H1 (cell line): ENCODE data around the gene UMODL1. TPM values are rescaled to one million over a fixed set of nuclear protein-coding genes. Genes with fewer than 3 reads are reported as not detected.

Source experiments
- CTCF ChIA-PET: fragments of 300-600 bp; sonication (Branson Sonifier 250); formaldehyde crosslinking; loops from one replicate; lab custom pipeline; 2021; ENCODE audit not compliant: partially characterized antibody; lab: Charles Lee
- POLR2A ChIA-PET: fragments of 300-600 bp; sonication (Branson Sonifier 250); formaldehyde crosslinking; loops from one replicate; lab custom pipeline; 2021; ENCODE audit warnings: inconsistent platforms; ENCODE audit not compliant: partially characterized antibody; lab: Charles Lee
- DNase-seq, 2 experiments: peaks; one replicate each; pipeline versions ENCODE4 v3.0.0 to v3.0.0-alpha.2; 2010 to 2022; ENCODE audit warnings: low spot score in 2 of 2, low read depth in 1 of 2, mixed read lengths in 1 of 2
- FAIRE-seq: peaks from 2 replicates; lab custom pipeline; 2011; peaks lifted over from hg19 to GRCh38; lab: Jason Lieb, UNC
- H2AFZ ChIP-seq: 2 replicates; pipeline ENCODE4 v1.8.1; 2012; ENCODE audit warnings: low read length, inconsistent platforms
- H2AK5ac ChIP-seq: 2 replicates; pipeline ENCODE4 v1.6.1; 2013; ENCODE audit warnings: low read depth, low read length
- H2BK120ac ChIP-seq: replicated peaks from 2 replicates; pipeline ENCODE3; 2013; ENCODE audit warnings: low read depth, low read length, inconsistent platforms
- H2BK12ac ChIP-seq: 2 replicates; pipeline ENCODE4 v1.6.1; 2013; ENCODE audit warnings: low read depth, low read length
- H2BK15ac ChIP-seq: 2 replicates; pipeline ENCODE4 v1.6.1; 2013; ENCODE audit warnings: low read length
- H2BK20ac ChIP-seq: 2 replicates; pipeline ENCODE4 v1.6.1; 2013; ENCODE audit warnings: low read length
- H2BK5ac ChIP-seq: 2 replicates; pipeline ENCODE4 v1.6.1; 2013; ENCODE audit warnings: low read depth, low read length
- H3K14ac ChIP-seq: 2 replicates; pipeline ENCODE4 v1.6.1; 2013; ENCODE audit warnings: inconsistent platforms; ENCODE audit not compliant: insufficient read length
- H3K18ac ChIP-seq: 2 replicates; pipeline ENCODE4 v1.6.1; 2013; ENCODE audit warnings: low read length; ENCODE audit errors: extremely low read depth
- H3K23ac ChIP-seq: 2 replicates; pipeline ENCODE4 v1.6.1; 2013; ENCODE audit warnings: inconsistent platforms; ENCODE audit not compliant: insufficient read length
- H3K23me2 ChIP-seq: 2 replicates; pipeline ENCODE4 v1.6.1; 2013; ENCODE audit warnings: low read depth, low read length
- H3K27ac ChIP-seq: 2 replicates; pipeline ENCODE4 v1.6.1; 2011; ENCODE audit warnings: low read depth, low read length, inconsistent platforms
- H3K27me3 ChIP-seq, 4 experiments: replicated peaks in 1 of 4; 1 replicate in 1 of 4; 2 replicates in 3 of 4; pipeline versions ENCODE4 v1.6.1 to v1.8.1; 2011 to 2013; ENCODE audit warnings: low read length in 3 of 4, mild to moderate bottlenecking in 3 of 4, inconsistent platforms in 2 of 4, mixed read lengths in 2 of 4, moderate library complexity in 1 of 4; ENCODE audit not compliant: control insufficient read depth in 3 of 4, insufficient read depth in 3 of 4; ENCODE audit errors: extremely low read depth in 1 of 4
- H3K36me3 ChIP-seq, 4 experiments: 2 replicates each; pipeline versions ENCODE4 v1.6.1 to v1.8.1; 2011 to 2013; ENCODE audit warnings: mild to moderate bottlenecking in 4 of 4, low read length in 3 of 4, moderate library complexity in 2 of 4, control low read depth in 1 of 4, inconsistent platforms in 1 of 4; ENCODE audit not compliant: insufficient read depth in 4 of 4, control insufficient read depth in 2 of 4
- H3K4ac ChIP-seq: replicated peaks from 2 replicates; pipeline ENCODE3; 2013; ENCODE audit warnings: low read length, low read depth, mixed read lengths, inconsistent platforms; ENCODE audit not compliant: insufficient read length
- H3K4me1 ChIP-seq, 4 experiments: replicated peaks in 1 of 4; 1 replicate in 1 of 4; 2 replicates in 3 of 4; pipeline versions ENCODE4 v1.6.1 to v1.8.1; 2011 to 2013; ENCODE audit warnings: low read length in 3 of 4, inconsistent platforms in 2 of 4, mixed read lengths in 1 of 4; ENCODE audit not compliant: insufficient read depth in 4 of 4, control insufficient read depth in 3 of 4
- H3K4me2 ChIP-seq, 2 experiments: 2 replicates each; pipeline versions ENCODE4 v1.6.1 to v1.8.1; 2011 to 2013; ENCODE audit warnings: low read depth in 2 of 2, low read length in 2 of 2, control low read depth in 1 of 2, inconsistent platforms in 1 of 2, mild to moderate bottlenecking in 1 of 2; ENCODE audit not compliant: insufficient read depth in 1 of 2
- H3K4me3 ChIP-seq, 4 experiments: fragments of 200-600, 300-600 bp in 1 of 4; sonication (generic), shearing (Covaris generic), sonication (Bioruptor Twin) in 1 of 4; 2 replicates each; pipeline versions ENCODE4 v1.5.1 to v1.8.1; 2011 to 2016; ENCODE audit warnings: low read length in 4 of 4, low read depth in 3 of 4, control low read depth in 2 of 4, inconsistent platforms in 2 of 4, mild to moderate bottlenecking in 2 of 4, mixed read lengths in 1 of 4, moderate library complexity in 1 of 4; ENCODE audit not compliant: insufficient read depth in 2 of 4; ENCODE audit errors: extremely low read depth in 1 of 4
- H3K56ac ChIP-seq: replicated peaks from 2 replicates; pipeline ENCODE3; 2013; ENCODE audit warnings: low read depth, mild to moderate bottlenecking, mixed read lengths, low read length, inconsistent platforms; ENCODE audit not compliant: insufficient read length
- H3K79me1 ChIP-seq: 2 replicates; pipeline ENCODE4 v1.6.1; 2013; ENCODE audit warnings: low read depth, low read length, control low read depth
- H3K79me2 ChIP-seq, 2 experiments: 2 replicates each; pipeline versions ENCODE4 v1.6.1 to v1.8.1; 2012 to 2013; ENCODE audit warnings: low read length in 2 of 2, mild to moderate bottlenecking in 2 of 2, inconsistent platforms in 1 of 2; ENCODE audit not compliant: insufficient read depth in 2 of 2, control insufficient read depth in 1 of 2
- H3K9ac ChIP-seq, 4 experiments: replicated peaks in 1 of 4; 1 replicate in 1 of 4; 2 replicates in 3 of 4; pipeline versions ENCODE4 v1.6.1 to v1.8.1; 2011 to 2013; ENCODE audit warnings: low read depth in 3 of 4, low read length in 3 of 4, control low read depth in 2 of 4, mild to moderate bottlenecking in 2 of 4, moderate library complexity in 2 of 4, inconsistent platforms in 1 of 4; ENCODE audit errors: extremely low read depth in 1 of 4
- H3K9me3 ChIP-seq, 2 experiments: 2 replicates each; pipeline versions ENCODE4 v1.6.1 to v1.8.1; 2012 to 2013; ENCODE audit warnings: mild to moderate bottlenecking in 2 of 2, moderate library complexity in 2 of 2, control low read depth in 1 of 2, inconsistent platforms in 1 of 2, low read depth in 1 of 2, low read length in 1 of 2, mixed read lengths in 1 of 2; ENCODE audit not compliant: insufficient read depth in 2 of 2
- H4K20me1 ChIP-seq, 2 experiments: replicated peaks in 1 of 2; 2 replicates each; pipeline versions ENCODE3 to v1.8.1; 2011 to 2013; ENCODE audit warnings: inconsistent platforms in 2 of 2, low read length in 2 of 2, mild to moderate bottlenecking in 1 of 2; ENCODE audit not compliant: insufficient read depth in 2 of 2, control insufficient read depth in 1 of 2
- H4K5ac ChIP-seq: 2 replicates; pipeline ENCODE4 v1.6.1; 2013; ENCODE audit warnings: low read length, low read depth, mixed read lengths, inconsistent platforms; ENCODE audit not compliant: insufficient read length
- H4K8ac ChIP-seq: 2 replicates; pipeline ENCODE4 v1.8.0; 2013; ENCODE audit warnings: mild to moderate bottlenecking, moderate library complexity, low read length, inconsistent platforms; ENCODE audit not compliant: insufficient read depth; ENCODE audit errors: extremely low read depth
- H4K91ac ChIP-seq: replicated peaks from 2 replicates; pipeline ENCODE3; 2013; ENCODE audit warnings: low read length, mixed read lengths, inconsistent platforms; ENCODE audit not compliant: insufficient read length
- BCL11A ChIP-seq, 2 experiments: IDR thresholded peaks; one replicate each; pipeline ENCODE4 v1.6.1; 2011; ENCODE audit warnings: low read depth in 2 of 2, low read length in 2 of 2, mild to moderate bottlenecking in 2 of 2
- EGR1 ChIP-seq: IDR thresholded peaks from 2 replicates; pipeline ENCODE4 v1.6.1; 2011; ENCODE audit warnings: low read depth, low read length, borderline replicate concordance
- EP300 ChIP-seq, 2 experiments: IDR thresholded peaks; 1 replicate in 1 of 2; 2 replicates in 1 of 2; pipeline ENCODE4 v1.6.1; 2011 to 2012; ENCODE audit warnings: low read depth in 2 of 2, low read length in 2 of 2, mild to moderate bottlenecking in 2 of 2, borderline replicate concordance in 1 of 2, inconsistent platforms in 1 of 2, moderate library complexity in 1 of 2
- FOSL1 ChIP-seq: IDR thresholded peaks from 2 replicates; pipeline ENCODE4 v1.6.1; 2011; ENCODE audit warnings: mild to moderate bottlenecking, low read depth, low read length, moderate library complexity; ENCODE audit not compliant: insufficient read depth
- GTF2F1 ChIP-seq: IDR thresholded peaks from 2 replicates; pipeline ENCODE4 v1.6.1; 2012; ENCODE audit warnings: low read depth, low read length, improper control_type of control experiment, borderline replicate concordance
- KDM4A ChIP-seq: IDR thresholded peaks from one replicate; pipeline ENCODE4 v1.7.1; 2012; ENCODE audit warnings: low read depth, mild to moderate bottlenecking, moderate library complexity, low read length, inconsistent platforms; ENCODE audit not compliant: severe bottlenecking
- MAFK ChIP-seq: IDR thresholded peaks from 2 replicates; pipeline ENCODE4 v1.6.1; 2012; ENCODE audit warnings: low read depth, mild to moderate bottlenecking, improper control_type of control experiment, low read length
- POU5F1 ChIP-seq: IDR thresholded peaks from 2 replicates; pipeline ENCODE4 v1.6.1; 2011; ENCODE audit warnings: low read depth, mild to moderate bottlenecking, low read length, moderate library complexity
- RNF2 ChIP-seq: fragments of 200-900, 300-1000 bp; sonication (generic); IDR thresholded peaks from 2 replicates; pipeline ENCODE4 v1.7.1; 2016; ENCODE audit warnings: borderline replicate concordance, low read depth, mild to moderate bottlenecking, antibody characterized with exemption, low read length; ENCODE audit not compliant: poor library complexity, severe bottlenecking; ENCODE audit errors: missing control alignments
- SRF ChIP-seq: IDR thresholded peaks from 2 replicates; pipeline ENCODE4 v1.6.1; 2011; ENCODE audit warnings: mild to moderate bottlenecking, low read depth, low read length, moderate library complexity
- TBP ChIP-seq: IDR thresholded peaks from 2 replicates; pipeline ENCODE4 v1.6.1; 2011; ENCODE audit warnings: low read depth, low read length, improper control_type of control experiment
- WGBS, 2 experiments: shearing (Covaris generic) in 1 of 2; methylation state at CpG; one replicate each; pipeline versions ENCODE4 v1.1.6 to v1.1.7; 2013 to 2015; ENCODE audit warnings: low lambda C conversion rate in 2 of 2, mixed read lengths in 2 of 2, inconsistent platforms in 1 of 2, low coverage in 1 of 2, missing lambda C conversion rate in 1 of 2; ENCODE audit not compliant: insufficient replicate concordance in 2 of 2, insufficient coverage in 1 of 2, insufficient read length in 1 of 2; ENCODE audit errors: extremely low coverage in 1 of 2, missing lambda C conversion rate in 1 of 2; 5-methylcytosine and 5-hydroxymethylcytosine counted together
- polyA plus RNA-seq, 7 experiments: library from polyadenylated mRNA; depleted of rRNA in 3 of 7; stranded (reverse) in 5 of 7; unstranded in 2 of 7; fragments of >200 nt in 5 of 7; fragments of 200-250 nt in 2 of 7; gene quantifications; 1 replicate in 5 of 7; 2 replicates in 1 of 7; 4 replicates in 1 of 7; pipeline versions ENCODE4 v1.2.1 to v1.2.3, GENCODE V29; 2011 to 2013; ENCODE audit warnings: missing spikeins in 2 of 7, mixed read lengths in 2 of 7
- total RNA-seq: library from RNA; stranded (reverse); fragmentation: NEBNext Ultra II Directional; extraction: Animal tissue kit (Norgen Biotek cat#: 25700); gene quantifications from 2 replicates; pipeline ENCODE4 v1.2.1, GENCODE V29; 2021

UMODL1 gene
- total and polyA plus RNA-seq, 2 of the 8 experiments (the other 6 are each of a cell fraction or from before 2014, with no cell fraction given): not detected

DNA sequence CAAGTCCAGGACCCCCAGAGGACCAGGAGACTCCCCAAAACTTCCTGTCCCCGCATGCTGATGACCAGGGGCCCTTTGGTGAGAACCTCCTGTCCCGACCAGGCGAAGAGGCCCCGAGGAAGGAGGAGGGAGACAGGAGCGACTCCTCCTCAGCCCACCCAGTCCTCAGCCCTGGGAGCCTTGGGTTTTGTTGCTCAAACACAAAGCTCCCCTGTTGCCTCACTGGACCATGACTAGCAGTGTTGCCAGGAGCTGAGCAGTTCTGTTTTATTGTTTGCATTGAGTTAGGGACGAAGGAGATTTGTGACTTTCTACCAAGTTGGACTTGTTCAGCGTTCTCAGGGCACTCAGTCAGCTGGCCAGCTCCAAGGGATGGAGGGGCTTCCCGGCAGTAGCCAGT is 10.0 kb downstream of the UMODL1 start:
- H3K4me1 ChIP-seq: no peaks in the 10 kb centered on the region
- CTCF ChIA-PET: interaction anchor here (0.7 to 2.7 kb wide), 5 partner anchors 7 to 330 kb away, joined by 3 to 13 read pairs (median 7); no protein-coding TSS in a partner anchor
- no peak overlapping the region for H3K27ac ChIP-seq
- no peak overlapping the region for H2BK120ac ChIP-seq
- H2AK5ac ChIP-seq: no peak overlapping the region
- H2BK12ac ChIP-seq: no peak overlapping the region
- H3K79me1 ChIP-seq: no peaks in the 10 kb centered on the region
- FAIRE-seq: no peak
- H4K20me1 ChIP-seq: no peaks in the 10 kb centered on the region
- no peaks in the 10 kb centered on the region for H3K27me3 ChIP-seq
- H3K9me3 ChIP-seq: no peaks in the 10 kb centered on the region
- no peak overlapping the region for H3K4ac ChIP-seq
- H3K56ac ChIP-seq: no peak overlapping the region
- no peak overlapping the region for H3K4me2 ChIP-seq
- no peak overlapping the region for H3K18ac ChIP-seq
- POLR2A ChIA-PET: no interaction called here
- H3K36me3 ChIP-seq: no peaks in the 10 kb centered on the region
- H2BK15ac ChIP-seq: no peak overlapping the region
- no peak overlapping the region for H3K14ac ChIP-seq
- no peaks in the 10 kb centered on the region; the same call in 1 of the 2 replicates for H3K23me2 ChIP-seq
- H4K91ac ChIP-seq: no peak overlapping the region
- no peak for DNase-seq
- H4K5ac ChIP-seq: no peak overlapping the region
- H2AFZ ChIP-seq: 0 out of 2 replicates have a peak overlapping the region, but pooled peaks have one; percentile 3
- H3K79me2 ChIP-seq: no peaks in the 10 kb centered on the region
- 81% methylated on average over 7 of the region's 8 CpGs; no CpG with 5 or more reads in 1 of the 2 experiments for WGBS, 2 experiments
- H2BK20ac ChIP-seq: no peak overlapping the region
- H2BK5ac ChIP-seq: no peak overlapping the region
- H3K4me3 ChIP-seq: no peak overlapping the region
- H4K8ac ChIP-seq: no peak overlapping the region
- H3K23ac ChIP-seq: no peak overlapping the region
- H3K9ac ChIP-seq: no peak overlapping the region
- TF ChIP-seq TBP: no peak
- TF ChIP-seq BCL11A (IDR thresholded peaks at IDR 0.05; ENCODE audit: low read depth in 2 of 2, low read length in 2 of 2): no peak
- no peak for TF ChIP-seq KDM4A
- no peak for TF ChIP-seq GTF2F1
- no peak for TF ChIP-seq EP300 (IDR thresholded peaks at IDR 0.05; ENCODE audit: borderline replicate concordance in 1 of 2, low read depth in 2 of 2, low read length in 2 of 2)
- TF ChIP-seq MAFK: no peak
- TF ChIP-seq POU5F1: no peak
- TF ChIP-seq FOSL1: no peak
- TF ChIP-seq RNF2: no peak
- no peak for TF ChIP-seq SRF
- TF ChIP-seq EGR1: no peak
